Activated gamma-delta T cell (primary cell): ENCODE measurements around the gene CRYAA.
"Not testable (repeated sequence)": the region's sequence is repeated elsewhere in the genome, so short reads cannot be mapped to it uniquely, and the experiment has no call there.

Experiments used
- DNase-seq: peaks from one replicate; lab custom pipeline; 2025; lab: John Stamatoyannopoulos, UW
- total RNA-seq, 2 donors: gene quantifications; one replicate each; lab custom pipeline; 2026; lab: John Stamatoyannopoulos, UW

Gene CRYAA
- 0 reads per million in 2 donors for total RNA-seq

GRCh38 chr21:43168708-43169107 lies at the start of gene CRYAA:
Gene CRYAA, plus strand, starts transcription at chr21:43169008. Its CDS starts 92 bp downstream, at chr21:43169100.
- DNase-seq, result not testable (repeated sequence)

DNA sequence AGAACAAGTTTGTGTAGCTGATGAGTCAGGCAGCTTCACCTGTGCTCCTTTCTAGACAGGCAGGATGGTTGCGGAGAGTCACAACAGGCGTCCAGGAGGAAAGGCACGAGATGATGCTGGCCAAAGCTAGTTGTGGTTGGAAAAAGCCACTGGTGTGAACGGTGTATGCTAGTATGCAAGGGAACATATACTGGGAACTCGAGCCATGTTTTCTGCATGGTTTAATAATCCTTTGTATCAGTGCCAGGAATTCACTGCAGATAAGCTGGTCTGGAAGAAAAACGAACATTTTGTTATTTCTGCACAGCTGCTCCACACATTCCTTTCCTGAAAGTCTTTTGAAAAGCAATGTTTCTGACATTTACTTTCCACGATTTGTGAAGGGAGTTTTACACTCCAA lies 38.7 kb upstream of the CRYAA start:
- not testable (repeated sequence) for DNase-seq

DNA sequence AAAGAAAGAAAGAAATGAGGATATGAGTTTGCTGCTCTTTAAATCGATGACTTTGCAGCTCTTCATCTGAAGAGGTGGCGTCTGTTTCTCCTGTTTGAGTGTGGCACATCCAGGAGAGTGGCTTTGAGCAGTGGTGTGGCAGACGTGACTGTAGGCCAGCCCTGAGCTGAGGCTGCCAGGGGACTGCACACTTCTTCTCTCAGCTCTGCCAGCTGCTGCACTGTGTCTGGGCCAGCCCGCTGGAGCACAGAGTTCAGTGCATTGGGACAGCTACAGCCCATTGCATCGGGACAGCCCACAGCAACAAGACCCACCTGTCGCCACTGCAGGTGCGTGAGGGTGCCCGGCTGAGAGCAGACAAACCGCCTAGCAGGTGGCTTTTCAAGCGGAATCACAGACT lies 34.3 kb upstream of the CRYAA start:
- DNase-seq, result not testable (repeated sequence)

DNA sequence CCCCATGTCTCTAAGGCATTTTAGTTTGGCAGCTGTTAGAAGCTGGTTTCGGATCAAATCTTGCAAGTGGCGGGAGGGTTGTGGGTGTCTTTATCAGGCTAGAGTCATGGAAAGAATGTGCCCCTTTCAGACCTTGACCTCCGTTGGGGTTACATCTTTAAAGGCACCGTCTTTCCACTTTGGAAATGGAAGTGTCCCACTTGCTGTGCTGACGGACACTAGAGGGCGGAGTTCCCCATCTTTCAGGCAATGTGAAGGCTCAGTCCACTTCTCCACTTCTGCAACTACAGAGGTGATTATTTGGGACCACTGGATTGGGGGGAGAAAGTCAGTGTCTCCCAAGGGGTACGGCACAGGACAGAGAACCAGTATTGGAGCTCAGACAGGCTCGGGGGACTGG lies 29.9 kb upstream of the CRYAA start:
- not testable (repeated sequence) for DNase-seq

GRCh38 chr21:43141407-43141806 lies 27.4 kb upstream of the CRYAA start:
- DNase-seq, result not testable (repeated sequence)

DNA sequence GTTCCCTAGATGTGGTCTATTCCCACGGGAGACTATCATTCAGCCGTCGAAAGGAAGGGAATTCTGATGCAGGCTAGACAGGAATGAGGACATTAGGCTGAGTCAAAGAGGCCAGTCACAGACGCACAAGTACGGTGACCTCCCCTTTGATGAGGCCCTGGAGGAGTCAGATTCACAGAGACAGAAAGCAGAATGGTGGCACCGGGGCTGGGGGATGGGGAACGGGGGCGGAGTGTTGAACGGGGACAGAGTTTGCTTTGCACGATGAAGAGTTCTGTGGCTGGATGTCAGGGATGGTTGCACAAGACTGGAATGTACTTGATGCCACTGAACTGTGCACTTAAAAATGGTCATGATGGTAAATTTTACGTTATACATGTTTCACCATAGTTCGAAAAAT lies 22.2 kb upstream of the CRYAA start:
- DNase-seq, result not testable (repeated sequence)

GRCh38 chr21:43147999-43148398 lies 20.8 kb upstream of the CRYAA start:
- DNase-seq, result not testable (repeated sequence)

GRCh38 chr21:43149344-43149743 lies 19.5 kb upstream of the CRYAA start:
- DNase-seq, result not testable (repeated sequence)

DNA sequence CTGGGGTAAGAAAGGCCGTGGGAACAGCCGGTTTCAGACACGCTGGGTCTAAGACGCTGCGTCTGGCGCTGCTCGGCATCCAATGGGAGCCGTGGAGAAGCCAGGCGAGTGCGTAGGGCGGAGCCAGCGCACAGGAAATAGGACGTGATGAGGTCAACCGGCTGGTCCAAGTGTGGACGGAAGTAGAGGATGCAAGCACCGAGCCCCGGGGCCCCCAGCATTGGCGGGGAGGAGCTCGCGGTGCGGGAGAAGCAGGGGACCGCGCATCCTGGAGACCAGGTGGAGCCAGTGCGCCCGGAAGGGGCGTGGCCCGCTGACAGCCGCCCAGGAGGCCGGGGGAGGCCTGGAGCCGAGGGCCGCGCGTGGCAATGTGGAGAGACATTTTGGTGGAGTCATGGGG lies 15.2 kb upstream of the CRYAA start:
- DNase-seq, result not testable (repeated sequence)

GRCh38 chr21:43159279-43160175 lies 9.3 kb upstream of the CRYAA start:
- not testable (repeated sequence) for DNase-seq

GRCh38 chr21:43161826-43162707 lies 6.7 kb upstream of the CRYAA start:
- DNase-seq, result not testable (repeated sequence)

DNA sequence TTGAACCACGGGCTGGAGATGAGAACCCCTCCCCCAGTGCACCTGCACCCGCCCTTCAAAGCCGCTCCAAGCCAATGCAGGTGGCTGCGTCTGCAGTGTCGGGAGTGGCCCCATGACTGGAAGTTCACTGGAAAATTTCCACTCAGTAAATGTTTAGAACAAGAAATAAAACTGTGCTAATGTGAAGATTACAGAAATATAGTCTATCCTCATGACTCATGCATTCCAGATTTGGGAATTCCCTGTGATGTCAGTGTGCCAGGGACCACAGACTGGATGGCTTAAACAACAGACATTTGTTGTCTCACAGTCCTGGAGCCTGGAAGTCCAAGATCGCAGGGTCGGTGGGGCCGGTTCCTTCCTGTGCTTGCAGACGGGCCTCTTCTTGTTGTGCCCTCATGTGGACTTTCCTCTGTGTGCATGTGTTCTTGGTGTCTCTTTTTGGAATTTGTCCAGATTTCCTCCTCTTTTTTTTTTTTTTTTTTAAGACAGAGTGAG lies 6.1 kb upstream of the CRYAA start:
- not testable (repeated sequence) for DNase-seq

DNA sequence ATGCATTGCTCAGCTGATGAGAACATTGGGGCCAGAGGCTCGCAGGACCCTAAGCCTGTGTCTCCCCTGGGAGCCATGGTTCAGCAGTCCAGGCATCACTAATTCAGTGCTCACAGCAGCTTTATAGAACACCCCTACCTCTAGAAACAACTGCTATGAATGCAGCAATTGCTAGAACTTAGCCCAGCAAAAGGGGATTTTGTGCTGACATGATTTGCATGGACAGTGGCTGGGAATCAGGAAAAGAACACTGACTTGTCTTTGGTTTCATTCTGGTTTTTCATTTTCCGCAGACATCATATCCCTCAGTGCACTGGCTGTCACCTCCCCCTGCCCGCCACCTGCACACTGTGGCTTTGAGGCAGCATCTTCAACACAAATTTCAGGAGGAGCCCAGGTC lies 4.0 kb upstream of the CRYAA start:
- not testable (repeated sequence) for DNase-seq

- DNase-seq, result not testable (repeated sequence)
Observed at GRCh38 chr21:43165734-43166133, 3.1 kb upstream of the CRYAA start.

DNA sequence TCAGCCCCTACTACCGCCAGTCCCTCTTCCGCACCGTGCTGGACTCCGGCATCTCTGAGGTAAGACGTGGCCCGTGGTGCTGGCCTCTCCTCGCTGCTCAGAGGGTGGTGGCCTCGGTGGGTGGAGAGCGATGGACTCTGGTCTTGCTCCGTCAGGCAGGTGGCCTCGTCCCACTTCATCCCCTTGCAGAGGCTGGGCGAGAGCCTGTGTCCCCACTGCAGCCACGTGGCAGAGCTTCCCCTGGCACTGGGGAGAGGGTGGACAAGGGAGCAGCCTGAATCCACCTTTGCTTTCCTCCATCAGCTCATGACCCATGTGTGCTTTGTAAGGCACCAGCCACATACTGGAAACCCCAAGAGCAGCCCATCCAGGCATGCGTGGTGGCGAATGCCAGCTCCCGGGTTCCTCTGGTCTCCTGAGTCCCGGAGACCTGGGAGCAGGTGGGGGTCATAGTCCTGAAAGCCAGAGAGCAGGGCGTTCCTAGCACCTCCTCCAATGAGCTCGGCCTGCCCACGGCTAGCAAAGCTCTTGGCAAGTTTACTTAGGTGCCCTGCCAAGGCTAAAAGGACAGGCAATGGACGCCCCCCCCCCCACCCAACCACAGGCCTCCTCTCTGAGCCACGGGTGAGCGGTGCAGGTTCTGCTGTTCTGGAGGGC lies 550 bp downstream of the CRYAA start:
- not testable (repeated sequence) for DNase-seq

DNA sequence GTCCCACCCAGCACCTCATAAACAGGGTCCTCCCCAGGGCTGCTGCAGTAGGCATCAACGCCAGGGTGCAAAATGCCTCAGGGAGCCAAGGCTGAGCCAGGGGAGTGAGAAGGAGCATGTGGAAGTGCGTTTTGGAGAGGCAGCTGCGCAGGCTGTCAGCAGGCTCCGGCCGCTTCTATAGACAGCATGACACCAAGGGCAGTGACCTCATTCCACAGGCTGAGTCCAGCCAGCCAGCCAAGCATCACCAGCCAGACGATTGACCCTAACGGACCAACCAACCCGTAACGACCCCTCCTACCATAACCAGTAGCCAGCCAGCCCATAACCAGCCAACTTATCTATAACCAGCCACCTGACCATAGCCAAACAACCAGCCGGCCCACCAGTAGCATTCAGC lies 1.1 kb downstream of the CRYAA start:
- DNase-seq, result not testable (repeated sequence)

GRCh38 chr21:43172812-43173211 lies 4.0 kb downstream of the CRYAA start:
- not testable (repeated sequence) for DNase-seq

GRCh38 chr21:43173438-43173837 lies 4.6 kb downstream of the CRYAA start:
- not testable (repeated sequence) for DNase-seq

GRCh38 chr21:43173930-43174329 lies 5.1 kb downstream of the CRYAA start:
- DNase-seq, result not testable (repeated sequence)

GRCh38 chr21:43174998-43175397 lies 6.2 kb downstream of the CRYAA start:
- DNase-seq, result not testable (repeated sequence)

- DNase-seq, result not testable (repeated sequence)
Observed at GRCh38 chr21:43176621-43177020, 7.8 kb downstream of the CRYAA start.
